Neural cell (in vitro differentiated cells): Measurements from ENCODE around the gene LDAH. TPM values are rescaled to one million over a fixed set of nuclear protein-coding genes. Genes with fewer than 3 reads are reported as not detected.

ENCODE experiments used
- H2AFZ ChIP-seq: fragments of 200-600, 300-800 bp; sonication (generic), shearing (Covaris generic); 2 replicates; pipeline ENCODE4 v1.6.0; 2014; ENCODE audit warnings: low read depth, mild to moderate bottlenecking, antibody characterized with exemption, low read length, moderate library complexity
- H3F3A ChIP-seq: fragments of 200-600 bp; shearing (Covaris generic); 2 replicates; pipeline ENCODE4 v1.6.1; 2016; ENCODE audit warnings: mild to moderate bottlenecking, moderate library complexity, mixed read lengths, antibody characterized with exemption, low read length; ENCODE audit not compliant: insufficient read depth, poor library complexity, severe bottlenecking
- H3K27ac ChIP-seq: fragments of 200-600, 300-800 bp; sonication (generic), shearing (Covaris generic); 2 replicates; pipeline ENCODE4 v1.5.1; 2014; ENCODE audit warnings: mild to moderate bottlenecking, low read length, moderate library complexity
- H3K27me3 ChIP-seq: fragments of 300-800, 200-600 bp; sonication (generic), shearing (Covaris generic); 2 replicates; pipeline ENCODE4 v1.6.0; 2014; ENCODE audit warnings: mild to moderate bottlenecking, low read depth, low read length, moderate library complexity; ENCODE audit not compliant: insufficient read depth
- H3K36me3 ChIP-seq: fragments of 300-800, 200-600 bp; sonication (generic), shearing (Covaris generic); 2 replicates; pipeline ENCODE4 v1.5.1; 2014; ENCODE audit warnings: mild to moderate bottlenecking, antibody characterized with exemption, low read length, moderate library complexity; ENCODE audit not compliant: insufficient read depth
- H3K4me2 ChIP-seq: fragments of 300-800, 200-600 bp; sonication (generic), shearing (Covaris generic); 2 replicates; pipeline ENCODE4 v1.6.0; 2014; ENCODE audit warnings: mild to moderate bottlenecking, low read length
- H3K4me3 ChIP-seq: fragments of 300-800, 200-600 bp; sonication (generic), shearing (Covaris generic); 2 replicates; pipeline ENCODE4 v1.5.1; 2014; ENCODE audit warnings: mild to moderate bottlenecking, low read length, moderate library complexity
- H3K79me2 ChIP-seq: fragments of 200-600 bp; shearing (Covaris generic); replicated peaks from 2 replicates; pipeline ENCODE4 v1.6.0; 2014; ENCODE audit warnings: mild to moderate bottlenecking, low read length, moderate library complexity; ENCODE audit not compliant: insufficient read depth
- H3K9ac ChIP-seq: fragments of 300-800, 200-600 bp; sonication (generic), shearing (Covaris generic); 2 replicates; pipeline ENCODE4 v1.6.1; 2016; ENCODE audit warnings: mild to moderate bottlenecking, low read length, mixed read lengths
- H3K9me2 ChIP-seq: fragments of 200-600 bp; shearing (Covaris generic); 2 replicates; pipeline ENCODE4 v1.6.1; 2016; ENCODE audit warnings: mild to moderate bottlenecking, low read length, mixed read lengths; ENCODE audit not compliant: insufficient read depth
- H3K9me3 ChIP-seq: fragments of 200-600, 300-800 bp; sonication (generic), shearing (Covaris generic); 2 replicates; pipeline ENCODE4 v1.6.1; 2016; ENCODE audit warnings: mild to moderate bottlenecking, mixed run types, low read length, moderate library complexity, mixed read lengths
- H4K20me1 ChIP-seq: fragments of 200-600 bp; shearing (Covaris generic); 2 replicates; pipeline ENCODE4 v1.6.1; 2016; ENCODE audit warnings: mild to moderate bottlenecking, mixed run types; ENCODE audit not compliant: insufficient read depth
- CTCF ChIP-seq: fragments of 450-650 bp; IDR thresholded peaks from 2 replicates; pipeline ENCODE4 v1.5.1; 2014; ENCODE audit warnings: antibody characterized with exemption, mild to moderate bottlenecking, moderate library complexity; ENCODE audit not compliant: poor library complexity, severe bottlenecking
- EP300 ChIP-seq: fragments of 450-650 bp; conservative IDR thresholded peaks from 2 replicates; pipeline ENCODE4 v1.6.1; 2014; ENCODE audit warnings: antibody characterized with exemption, mild to moderate bottlenecking, moderate library complexity; ENCODE audit not compliant: poor library complexity, severe bottlenecking
- EZH2 ChIP-seq: fragments of 200-600, 300-800 bp; shearing (Covaris generic), sonication (generic); IDR thresholded peaks from 2 replicates; pipeline ENCODE4 v1.6.1; 2014; ENCODE audit warnings: antibody characterized with exemption, low read length, borderline replicate concordance, mild to moderate bottlenecking; ENCODE audit not compliant: insufficient read depth, poor library complexity, severe bottlenecking
- MXI1 ChIP-seq: fragments of 450-650 bp; conservative IDR thresholded peaks from 2 replicates; pipeline ENCODE4 v1.6.1; 2014; ENCODE audit warnings: antibody characterized with exemption, mild to moderate bottlenecking; ENCODE audit not compliant: poor library complexity, severe bottlenecking
- POLR2AphosphoS5 ChIP-seq: IDR thresholded peaks from 2 replicates; pipeline ENCODE4 v1.6.1; 2012
- RAD21 ChIP-seq: fragments of 450-650 bp; conservative IDR thresholded peaks from 2 replicates; pipeline ENCODE4 v1.6.1; 2014; ENCODE audit warnings: antibody characterized with exemption, mild to moderate bottlenecking, moderate library complexity
- SMC3 ChIP-seq: fragments of 450-650 bp; conservative IDR thresholded peaks from 2 replicates; pipeline ENCODE4 v1.6.1; 2014; ENCODE audit warnings: antibody characterized with exemption, mild to moderate bottlenecking, moderate library complexity; ENCODE audit not compliant: poor library complexity
- TAF1 ChIP-seq: IDR thresholded peaks from 2 replicates; pipeline ENCODE4 v1.6.1; 2012; ENCODE audit warnings: low read depth
- polyA plus RNA-seq: library from polyadenylated mRNA; depleted of rRNA; stranded (reverse); fragments of >200 nt; gene quantifications from 2 replicates; pipeline ENCODE4 v1.2.3, GENCODE V29; 2014

LDAH gene
- polyA plus RNA-seq, 1 donor from 2014 or later = 44.1 TPM

- Histone ChIP-seq H3K36me3 (no peaks in the 10 kb centered on the region), H3K27me3 (no peaks in the 10 kb centered on the region), H3K4me3 (no peak overlapping the region), H3K27ac (no peak overlapping the region), H2AFZ (no peak overlapping the region), H3K9me3 (no peaks in the 10 kb centered on the region), H3K9ac (no peak overlapping the region), H3F3A (no peaks in the 10 kb centered on the region), H3K9me2 (no peaks in the 10 kb centered on the region), H3K79me2 (no peaks in the 10 kb centered on the region), H4K20me1 (no peaks in the 10 kb centered on the region), H3K4me2 (no peak overlapping the region)
- TF ChIP-seq RAD21 (peak; percentile 94), POLR2AphosphoS5 (no peak), CTCF (peak; percentile 94), SMC3 (peak; percentile 92), MXI1 (no peak)
Measured at GRCh38 chr2:20642055-20642971, 180.6 kb downstream of the LDAH start.

GRCh38 chr2:20641123-20641985 is 181.5 kb downstream of the LDAH start:
- no peaks in the 10 kb centered on the region for H4K20me1 ChIP-seq
- H3K27me3 ChIP-seq = no peaks in the 10 kb centered on the region
- H2AFZ ChIP-seq = no peak overlapping the region
- no peak for TF ChIP-seq MXI1
- no peak for TF ChIP-seq CTCF
- TF ChIP-seq EZH2 = no peak
- no peak for TF ChIP-seq EP300
- TF ChIP-seq TAF1 = no peak
- TF ChIP-seq POLR2AphosphoS5 = no peak
- no peaks in the 10 kb centered on the region for H3K9me3 ChIP-seq
- H3K36me3 ChIP-seq = no peaks in the 10 kb centered on the region
- no peak overlapping the region for H3K4me3 ChIP-seq
- no peaks in the 10 kb centered on the region for H3K9me2 ChIP-seq
- no peak overlapping the region for H3K9ac ChIP-seq
- no peaks in the 10 kb centered on the region for H3F3A ChIP-seq
- H3K79me2 ChIP-seq = no peaks in the 10 kb centered on the region
- no peak overlapping the region for H3K27ac ChIP-seq
- H3K4me2 ChIP-seq = no peak overlapping the region
